B cell (primary cell): ENCODE results near the gene VCL. TPM values are rescaled to one million over a fixed set of nuclear protein-coding genes. Genes with fewer than 3 reads are reported as not detected.

Experiments
- ATAC-seq: fragments of 200-7000 bp; cut with Tn5 transposase; one replicate; pipeline ENCODE4 v1.10.0; 2021; ENCODE audit warnings: low read depth, mild to moderate bottlenecking, moderate number of reproducible peaks, moderate library complexity
- CTCF ChIA-PET: fragments of 350-600 bp; sonication (Branson Sonifier 250); formaldehyde crosslinking; loops from one replicate; lab custom pipeline; 2021; ENCODE audit warnings: antibody characterized with exemption, inconsistent platforms; lab: Charles Lee
- POLR2A ChIA-PET: fragments of 350-600 bp; sonication (Branson Sonifier 250); formaldehyde crosslinking; loops from one replicate; lab custom pipeline; 2021; ENCODE audit warnings: antibody characterized with exemption; lab: Charles Lee
- DNase-seq: peaks from one replicate; pipeline ENCODE4 v3.0.0; 2013
- H2AFZ ChIP-seq: 2 replicates; pipeline ENCODE4 v1.6.1; 2012; ENCODE audit warnings: mild to moderate bottlenecking, low read depth, low read length; ENCODE audit not compliant: insufficient read depth, poor library complexity, severe bottlenecking
- H3K27ac ChIP-seq, 2 donors: 1 replicate in 1 of 2; 2 replicates in 1 of 2; pipeline ENCODE4 v1.5.1; 2012 to 2013; ENCODE audit warnings: low read length in 2 of 2, mild to moderate bottlenecking in 2 of 2, moderate library complexity in 1 of 2
- H3K27me3 ChIP-seq, 4 experiments: fragments of 200-600 bp in 1 of 4; sonication (generic) in 1 of 4; replicated peaks in 1 of 4; 1 replicate in 2 of 4; 2 replicates in 2 of 4; pipeline versions ENCODE4 v1.6.1 to v1.7.0; 2013 to 2016; ENCODE audit warnings: low read length in 3 of 4, mild to moderate bottlenecking in 2 of 4, mixed read lengths in 1 of 4, moderate library complexity in 1 of 4; ENCODE audit not compliant: insufficient read depth in 4 of 4, control insufficient read depth in 3 of 4; ENCODE audit errors: control extremely low read depth in 1 of 4
- H3K36me3 ChIP-seq, 2 experiments: replicated peaks in 1 of 2; 1 replicate in 1 of 2; 2 replicates in 1 of 2; pipeline versions ENCODE4 v1.6.1 to v1.7.1; 2013; ENCODE audit warnings: low read length in 1 of 2; ENCODE audit not compliant: insufficient read depth in 2 of 2, control insufficient read depth in 1 of 2; ENCODE audit errors: control extremely low read depth in 1 of 2, extremely low read depth in 1 of 2
- H3K4me1 ChIP-seq, 2 donors: fragments of 200-600 bp in 1 of 2; sonication (generic) in 1 of 2; 1 replicate in 1 of 2; 2 replicates in 1 of 2; pipeline versions ENCODE4 v1.5.1 to v1.6.1; 2013 to 2017; ENCODE audit warnings: low read length in 2 of 2; ENCODE audit not compliant: control insufficient read depth in 2 of 2, insufficient read depth in 2 of 2
- H3K4me2 ChIP-seq: replicated peaks from 2 replicates; pipeline ENCODE3; 2012; ENCODE audit warnings: mild to moderate bottlenecking, low read depth, low read length; ENCODE audit not compliant: poor library complexity, severe bottlenecking
- H3K4me3 ChIP-seq, 5 experiments: fragments of 200-600 bp in 1 of 5; sonication (generic) in 1 of 5; 1 replicate in 3 of 5; 2 replicates in 2 of 5; pipeline versions ENCODE4 v1.5.1 to v1.7.0; 2011 to 2016; ENCODE audit warnings: low read length in 4 of 5, mild to moderate bottlenecking in 4 of 5, low read depth in 2 of 5, control low read depth in 1 of 5, moderate library complexity in 1 of 5; ENCODE audit not compliant: insufficient read depth in 1 of 5; ENCODE audit errors: control extremely low read depth in 1 of 5, extremely low read depth in 1 of 5
- H3K79me2 ChIP-seq: fragments of 200-600 bp; sonication (generic); one replicate; pipeline ENCODE4 v1.6.0; 2016; ENCODE audit warnings: low read length; ENCODE audit not compliant: control insufficient read depth, insufficient read depth
- H3K9ac ChIP-seq: fragments of 200-600 bp; sonication (generic); 2 replicates; pipeline ENCODE4 v1.6.1; 2017; ENCODE audit warnings: mild to moderate bottlenecking, low read length, moderate library complexity
- H3K9me3 ChIP-seq, 3 donors: one replicate each; pipeline versions ENCODE4 v1.6.1 to v1.7.1; 2013; ENCODE audit warnings: low read length in 2 of 3; ENCODE audit not compliant: control insufficient read depth in 2 of 3, insufficient read depth in 1 of 3; ENCODE audit errors: control extremely low read depth in 1 of 3
- H4K20me1 ChIP-seq: 2 replicates; pipeline ENCODE4 v1.6.0; 2012; ENCODE audit warnings: mild to moderate bottlenecking, low read length; ENCODE audit not compliant: insufficient read depth, control insufficient read depth, poor library complexity, severe bottlenecking
- H3K27ac Mint-ChIP-seq: one replicate; pipeline ENCODE4 v1.8.0; 2021; ENCODE audit warnings: mixed read lengths
- H3K27me3 Mint-ChIP-seq: one replicate; pipeline ENCODE4 v1.8.0; 2021; ENCODE audit warnings: mixed read lengths
- H3K4me1 Mint-ChIP-seq: one replicate; pipeline ENCODE4 v1.8.0; 2021; ENCODE audit warnings: mixed read lengths
- H3K4me3 Mint-ChIP-seq: one replicate; pipeline ENCODE4 v1.8.0; 2021; ENCODE audit warnings: mixed read lengths
- H3K9me3 Mint-ChIP-seq: one replicate; pipeline ENCODE4 v1.8.0; 2022; ENCODE audit warnings: mixed read lengths; ENCODE audit not compliant: insufficient read depth
- EZH2 ChIP-seq: IDR thresholded peaks from 2 replicates; pipeline ENCODE4 v1.6.1; 2012; ENCODE audit warnings: borderline replicate concordance, low read depth, mild to moderate bottlenecking, moderate library complexity, low read length; ENCODE audit not compliant: insufficient read depth, poor library complexity, severe bottlenecking
- WGBS: methylation state at CpG from one replicate; pipeline ENCODE4 v1.1.5; 2013; ENCODE audit warnings: missing lambda C conversion rate; ENCODE audit not compliant: insufficient coverage; 5-methylcytosine and 5-hydroxymethylcytosine counted together
- intact Hi-C: fragments of 100-400 bp; cut with micrococcal nuclease; formaldehyde crosslinking; loops from one replicate; pipeline ENCODE4 v1.10.0; 2022
- polyA plus RNA-seq: library from polyadenylated mRNA; depleted of rRNA; stranded (reverse); fragments of >200 nt; gene quantifications from 2 replicates; pipeline ENCODE4 v1.2.3, GENCODE V29; 2012
- total RNA-seq, 2 donors: library from RNA; stranded (reverse); fragments of 120-200 nt in 1 of 2; gene quantifications; 1 replicate in 1 of 2; 2 replicates in 1 of 2; pipeline versions ENCODE4 v1.2.3 to v1.2.4, GENCODE V29; 2013 to 2022
- TF ChIP-seq, protein P1 (sequence below): fragments of 200-600 bp; IDR thresholded peaks from one replicate; pipeline ENCODE4 v1.8.0; 2022; ENCODE audit warnings: antibody characterized with exemption, mild to moderate bottlenecking

The VCL gene
- total and polyA plus RNA-seq, 2 donors (not counting 1 experiment from before 2014, with no cell fraction given) = 13.1 to 29.8 TPM

DNA sequence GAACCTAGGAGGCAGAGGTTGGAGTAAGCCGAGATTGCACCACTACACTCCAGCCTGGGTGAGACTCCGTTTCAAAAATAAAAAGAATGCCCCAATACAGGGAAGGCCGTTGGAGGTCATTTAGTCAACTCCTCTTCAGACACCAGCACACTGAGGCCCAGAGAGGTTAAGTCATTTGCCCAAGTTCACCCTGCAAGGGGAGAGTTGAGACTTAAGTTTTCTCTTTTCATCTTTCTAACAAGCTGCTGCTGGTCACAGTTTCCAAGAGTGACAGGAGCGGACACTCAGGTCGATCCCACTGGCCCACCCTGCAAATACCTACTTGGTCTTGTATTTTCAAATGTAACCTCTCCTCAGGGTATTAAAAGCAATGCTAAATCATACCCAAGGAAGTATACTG lies 30.4 kb upstream of the VCL start:
- TF ChIP-seq EZH2 = no peak
- TF ChIP-seq, protein P1, sequence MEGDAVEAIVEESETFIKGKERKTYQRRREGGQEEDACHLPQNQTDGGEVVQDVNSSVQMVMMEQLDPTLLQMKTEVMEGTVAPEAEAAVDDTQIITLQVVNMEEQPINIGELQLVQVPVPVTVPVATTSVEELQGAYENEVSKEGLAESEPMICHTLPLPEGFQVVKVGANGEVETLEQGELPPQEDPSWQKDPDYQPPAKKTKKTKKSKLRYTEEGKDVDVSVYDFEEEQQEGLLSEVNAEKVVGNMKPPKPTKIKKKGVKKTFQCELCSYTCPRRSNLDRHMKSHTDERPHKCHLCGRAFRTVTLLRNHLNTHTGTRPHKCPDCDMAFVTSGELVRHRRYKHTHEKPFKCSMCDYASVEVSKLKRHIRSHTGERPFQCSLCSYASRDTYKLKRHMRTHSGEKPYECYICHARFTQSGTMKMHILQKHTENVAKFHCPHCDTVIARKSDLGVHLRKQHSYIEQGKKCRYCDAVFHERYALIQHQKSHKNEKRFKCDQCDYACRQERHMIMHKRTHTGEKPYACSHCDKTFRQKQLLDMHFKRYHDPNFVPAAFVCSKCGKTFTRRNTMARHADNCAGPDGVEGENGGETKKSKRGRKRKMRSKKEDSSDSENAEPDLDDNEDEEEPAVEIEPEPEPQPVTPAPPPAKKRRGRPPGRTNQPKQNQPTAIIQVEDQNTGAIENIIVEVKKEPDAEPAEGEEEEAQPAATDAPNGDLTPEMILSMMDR = no peak
- H3K9ac ChIP-seq = no peak overlapping the region
- no peak for ATAC-seq
- H3K36me3 ChIP-seq = no peaks in the 10 kb centered on the region
- no peak for DNase-seq
- WGBS = 100% methylated on average over 2 of the region's 5 CpGs
- no peak overlapping the region for H3K4me3 Mint-ChIP-seq
- no peaks in the 10 kb centered on the region for H3K9me3 ChIP-seq
- H3K27me3 Mint-ChIP-seq = no peaks in the 10 kb centered on the region
- H3K4me2 ChIP-seq = no peak overlapping the region
- no peak overlapping the region for H3K27ac ChIP-seq
- H3K79me2 ChIP-seq = no peaks in the 10 kb centered on the region
- no peaks in the 10 kb centered on the region for H3K9me3 Mint-ChIP-seq
- no peaks in the 10 kb centered on the region for H3K4me1 Mint-ChIP-seq
- H3K27me3 ChIP-seq = no peaks in the 10 kb centered on the region
- H3K4me1 ChIP-seq = no peaks in the 10 kb centered on the region
- POLR2A ChIA-PET = no interaction called here
- H3K4me3 ChIP-seq = no peak overlapping the region
- no peaks in the 10 kb centered on the region for H4K20me1 ChIP-seq
- H2AFZ ChIP-seq = no peak overlapping the region
- CTCF ChIA-PET = interaction anchor here (1.6 kb wide), 1 partner anchor 68 kb away, joined by 4 read pairs; no protein-coding TSS in a partner anchor
- H3K27ac Mint-ChIP-seq = no peak overlapping the region
- intact Hi-C loops = no loop called here

DNA sequence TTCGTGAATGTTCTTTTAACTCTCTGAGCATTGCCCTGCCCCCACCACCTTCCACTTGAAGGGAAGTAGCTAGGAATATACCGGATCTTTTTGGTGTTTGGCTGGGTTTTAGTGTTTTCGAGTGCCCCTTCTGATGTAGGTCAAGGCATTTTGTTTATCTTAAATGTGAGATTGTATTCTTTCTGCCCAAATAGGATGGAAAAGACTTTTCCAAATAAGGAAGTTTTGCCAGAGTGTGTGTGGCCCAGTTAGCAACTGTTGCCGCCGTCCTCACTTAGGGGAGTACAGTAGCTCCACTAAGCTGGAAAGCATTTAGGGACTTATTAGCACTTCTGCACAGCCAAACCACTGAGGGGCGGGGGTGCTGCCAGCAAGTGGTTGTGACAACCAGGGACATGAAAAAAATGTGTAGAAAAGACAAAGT lies 29.8 kb upstream of the VCL start:
- H3K4me1 ChIP-seq = no peaks in the 10 kb centered on the region
- CTCF ChIA-PET = interaction anchor here (1.1 to 1.3 kb wide), 2 partner anchors 24 to 82 kb away, joined by 3 to 4 read pairs; no protein-coding TSS in a partner anchor
- no peaks in the 10 kb centered on the region for H3K79me2 ChIP-seq
- no peaks in the 10 kb centered on the region for H3K27me3 ChIP-seq
- no peaks in the 10 kb centered on the region for H4K20me1 ChIP-seq
- H3K4me3 ChIP-seq = no peak overlapping the region
- no peak overlapping the region for H3K27ac ChIP-seq
- Mint-ChIP-seq H3K27me3 (no peaks in the 10 kb centered on the region), H3K4me3 (no peak overlapping the region), H3K9me3 (no peaks in the 10 kb centered on the region), H3K4me1 (no peaks in the 10 kb centered on the region), H3K27ac (no peak overlapping the region)
- H3K9ac ChIP-seq = no peak overlapping the region
- POLR2A ChIA-PET = no interaction called here
- no peaks in the 10 kb centered on the region for H3K9me3 ChIP-seq
- TF ChIP-seq, protein P1 = no peak
- no peak for TF ChIP-seq EZH2
- H3K36me3 ChIP-seq = no peaks in the 10 kb centered on the region
- DNase-seq = no peak
- ATAC-seq = no peak
- WGBS = 50% methylated on average over 1 of the region's 6 CpGs
- intact Hi-C loops = no loop called here
- H3K4me2 ChIP-seq = no peak overlapping the region
- H2AFZ ChIP-seq = no peak overlapping the region
